ENCODE measurements around the gene ECD.

Gene ECD

GRCh38 chr10:73167783-73168464 is at the start of gene ECD, which contains the start of gene FAM149B1:
TSS of gene ECD (minus strand) at chr10:73168008. CDS start at chr10:73163937, 4,071 bp downstream.
TSS of gene FAM149B1 (plus strand) at chr10:73168119. CDS start at chr10:73168340, 221 bp downstream.
- peak; percentile 95 for DNase-seq (ENCODE audit: low read depth)

- DNase-seq (ENCODE audit: low read depth), result no peak
Observed at GRCh38 chr10:73215749-73216148, 47.9 kb upstream of the ECD start.

- DNase-seq (ENCODE audit: low read depth), result no peak
Observed at GRCh38 chr10:73211106-73211811, 43.5 kb upstream of the ECD start.

GRCh38 chr10:73210395-73211105 is 42.7 kb upstream of the ECD start:
- DNase-seq (ENCODE audit: low read depth), result no peak

GRCh38 chr10:73209705-73210104 is 41.9 kb upstream of the ECD start:
- DNase-seq (ENCODE audit: low read depth), result peak; percentile 41

- no peak for DNase-seq (ENCODE audit: low read depth)
Observed at GRCh38 chr10:73207883-73208282, 40.1 kb upstream of the ECD start.

- no peak for DNase-seq (ENCODE audit: low read depth)
Observed at GRCh38 chr10:73206385-73206784, 38.6 kb upstream of the ECD start.

- DNase-seq (ENCODE audit: low read depth), result no peak
Observed at GRCh38 chr10:73205890-73206289, 38.1 kb upstream of the ECD start.

GRCh38 chr10:73205081-73205480 is 37.3 kb upstream of the ECD start:
- DNase-seq (ENCODE audit: low read depth), result no peak

- DNase-seq (ENCODE audit: low read depth), result no peak
Observed at GRCh38 chr10:73190188-73190587, 22.4 kb upstream of the ECD start.

- no peak for DNase-seq (ENCODE audit: low read depth)
Observed at GRCh38 chr10:73186266-73186665, 18.5 kb upstream of the ECD start.

- DNase-seq (ENCODE audit: low read depth), result peak; percentile 72
Observed at GRCh38 chr10:73183667-73184281, 16.0 kb upstream of the ECD start.

- peak; percentile 81 for DNase-seq (ENCODE audit: low read depth)
Observed at GRCh38 chr10:73182568-73182967, 14.8 kb upstream of the ECD start.

- no peak for DNase-seq (ENCODE audit: low read depth)
Observed at GRCh38 chr10:73174148-73174925, 6.5 kb upstream of the ECD start.

GRCh38 chr10:73172867-73173266 is 5.1 kb upstream of the ECD start:
- DNase-seq (ENCODE audit: low read depth), result no peak

GRCh38 chr10:73169320-73169719 is 1.5 kb upstream of the ECD start:
- DNase-seq (ENCODE audit: low read depth), result no peak

- no peak for DNase-seq (ENCODE audit: low read depth)
Observed at GRCh38 chr10:73168465-73168803, 626 bp upstream of the ECD start.

- peak; percentile 28 for DNase-seq (ENCODE audit: low read depth)
Observed at GRCh38 chr10:73167458-73167782, 388 bp downstream of the ECD start.

- DNase-seq (ENCODE audit: low read depth), result no peak
Observed at GRCh38 chr10:73166972-73167371, 836 bp downstream of the ECD start.

GRCh38 chr10:73163096-73163495 is 4.7 kb downstream of the ECD start:
- DNase-seq (ENCODE audit: low read depth), result peak; percentile 19

GRCh38 chr10:73161662-73162061 is 6.1 kb downstream of the ECD start:
- DNase-seq (ENCODE audit: low read depth), result no peak

- DNase-seq (ENCODE audit: low read depth), result no peak
Observed at GRCh38 chr10:73161079-73161478, 6.7 kb downstream of the ECD start.
